Uterus (tissue), 2 donors: ENCODE results near the gene GPT2.
"Not testable (repeated sequence)": the region's sequence is repeated elsewhere in the genome, so short reads cannot be mapped to it uniquely, and the experiment has no call there.

Experiments
- CTCF ChIP-seq, 4 experiments: fragments of 200-600 bp in 2 of 4; fragments of 450-650 bp in 2 of 4; sonication (generic) in 2 of 4; IDR thresholded peaks; one replicate each; pipeline ENCODE4 v1.5.1; 2016 to 2019; ENCODE audit warnings: antibody characterized with exemption in 4 of 4, mild to moderate bottlenecking in 2 of 4, moderate library complexity in 1 of 4
- POLR2A ChIP-seq, 2 donors: fragments of 450-650 bp; IDR thresholded peaks; one replicate each; pipeline ENCODE4 v1.6.1; 2016; ENCODE audit warnings: antibody characterized with exemption in 2 of 2, mild to moderate bottlenecking in 1 of 2, moderate library complexity in 1 of 2

- not testable (repeated sequence) for TF ChIP-seq CTCF, POLR2A (IDR thresholded peaks at IDR 0.05)
Observed at GRCh38 chr16:46867486-46867885, 16.7 kb upstream of the GPT2 start.
